ENCODE measurements around the gene SFXN5. TPM values are rescaled to one million over a fixed set of nuclear protein-coding genes. Genes with fewer than 3 reads are reported as not detected.

The SFXN5 gene
- total RNA-seq, 1 experiment from 2014 or later = 15.2 TPM

DNA sequence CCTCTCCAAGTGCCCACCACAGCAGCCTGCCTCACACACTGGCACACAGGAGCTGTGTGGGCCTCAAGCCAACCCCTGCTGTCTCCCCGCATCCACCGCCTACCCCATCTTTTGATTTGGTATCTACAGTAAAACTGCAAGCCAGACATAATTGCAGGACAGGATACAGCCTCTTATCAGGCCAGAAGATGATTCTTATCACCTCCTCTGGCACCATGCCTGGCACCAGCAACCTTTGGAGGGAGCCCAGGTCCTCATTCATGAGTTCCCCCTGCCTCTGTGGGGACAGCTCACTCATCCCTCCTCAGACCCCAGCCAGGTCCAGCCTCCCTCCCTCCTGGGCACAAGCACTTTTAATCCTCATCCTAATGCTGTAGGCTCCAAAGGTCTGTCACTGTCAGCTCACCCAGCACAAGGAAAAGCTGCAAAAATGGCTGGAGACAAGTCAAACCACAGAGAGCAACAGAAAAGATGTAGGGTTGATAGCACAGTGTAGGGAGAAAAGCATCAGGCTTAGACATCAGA lies 31.6 kb upstream of the SFXN5 start:
- H3K4me2 ChIP-seq = no peak overlapping the region
- intact Hi-C loops (cut with micrococcal nuclease; ENCODE audit: unreplicated experiment) = no loop called here
- no peak for TF ChIP-seq EZH2 (IDR thresholded peaks at IDR 0.05; ENCODE audit: low read depth)
- TF ChIP-seq, protein P1, sequence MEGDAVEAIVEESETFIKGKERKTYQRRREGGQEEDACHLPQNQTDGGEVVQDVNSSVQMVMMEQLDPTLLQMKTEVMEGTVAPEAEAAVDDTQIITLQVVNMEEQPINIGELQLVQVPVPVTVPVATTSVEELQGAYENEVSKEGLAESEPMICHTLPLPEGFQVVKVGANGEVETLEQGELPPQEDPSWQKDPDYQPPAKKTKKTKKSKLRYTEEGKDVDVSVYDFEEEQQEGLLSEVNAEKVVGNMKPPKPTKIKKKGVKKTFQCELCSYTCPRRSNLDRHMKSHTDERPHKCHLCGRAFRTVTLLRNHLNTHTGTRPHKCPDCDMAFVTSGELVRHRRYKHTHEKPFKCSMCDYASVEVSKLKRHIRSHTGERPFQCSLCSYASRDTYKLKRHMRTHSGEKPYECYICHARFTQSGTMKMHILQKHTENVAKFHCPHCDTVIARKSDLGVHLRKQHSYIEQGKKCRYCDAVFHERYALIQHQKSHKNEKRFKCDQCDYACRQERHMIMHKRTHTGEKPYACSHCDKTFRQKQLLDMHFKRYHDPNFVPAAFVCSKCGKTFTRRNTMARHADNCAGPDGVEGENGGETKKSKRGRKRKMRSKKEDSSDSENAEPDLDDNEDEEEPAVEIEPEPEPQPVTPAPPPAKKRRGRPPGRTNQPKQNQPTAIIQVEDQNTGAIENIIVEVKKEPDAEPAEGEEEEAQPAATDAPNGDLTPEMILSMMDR (conservative IDR thresholded peaks at IDR 0.05) = no peak
- no peak overlapping the region for H2AFZ ChIP-seq
- H3K9me3 ChIP-seq (ENCODE audit: insufficient read depth, low read depth) = no peaks in the 10 kb centered on the region
- no peaks in the 10 kb centered on the region; the same call in 1 of the 2 replicates for H3F3A ChIP-seq (ENCODE audit: insufficient read depth, low read depth)
- no peaks in the 10 kb centered on the region for H3K36me3 ChIP-seq (ENCODE audit: low read depth)
- H3K79me2 ChIP-seq (ENCODE audit: low read depth) = peaks cover 37% of the 10 kb centered on the region
- H3K4me3 ChIP-seq = no peak overlapping the region
- BruUV-seq (replicated peaks) = no TSS peak
- H3K27ac ChIP-seq = no peak overlapping the region
- H3K27me3 ChIP-seq (ENCODE audit: insufficient read depth, low read depth) = no peaks in the 10 kb centered on the region
- H4K20me1 ChIP-seq (ENCODE audit: insufficient read depth) = peaks cover 30% of the 10 kb centered on the region
- DNase-seq = no peak
- no peaks in the 10 kb centered on the region for H3K4me1 ChIP-seq (replicated peaks; ENCODE audit: insufficient read depth)
- no peaks in the 10 kb centered on the region for H3K9me2 ChIP-seq (ENCODE audit: insufficient read depth)
- ChIA-PET CTCF (no interaction called here), POLR2A (ENCODE audit: unreplicated experiment) (no interaction called here)

DNA sequence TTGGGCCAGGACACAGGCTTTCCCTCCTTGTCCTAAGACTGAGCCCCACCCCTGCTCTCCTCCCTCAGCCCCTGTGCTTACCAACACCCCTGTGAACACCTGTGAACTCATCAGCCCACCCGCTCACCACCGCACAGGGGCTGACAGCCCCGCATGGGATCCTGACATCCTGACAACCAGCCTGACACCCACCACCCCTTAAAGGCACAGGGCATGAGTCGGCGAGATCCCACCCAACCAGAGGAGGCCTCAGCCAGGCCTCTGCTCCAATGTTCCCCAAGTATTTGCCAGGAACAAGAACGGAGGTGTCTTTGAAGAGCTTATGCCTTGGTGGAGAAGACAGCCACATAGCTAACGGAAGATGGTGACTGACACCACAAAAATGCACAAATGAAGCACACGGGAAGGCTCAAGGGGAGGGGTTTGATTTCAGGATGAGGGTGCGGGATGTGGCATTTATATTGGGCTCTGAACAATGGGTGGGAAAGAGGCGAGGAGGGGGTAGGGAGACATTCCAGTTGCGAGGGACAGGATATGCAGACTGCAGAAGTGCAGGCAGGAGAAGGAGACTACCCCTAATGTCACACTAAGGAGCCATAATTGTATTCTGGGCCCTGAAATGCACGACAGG lies 30.2 kb upstream of the SFXN5 start:
- Histone ChIP-seq H2AFZ (no peak overlapping the region), H3K9me3 (ENCODE audit: insufficient read depth, low read depth) (no peaks in the 10 kb centered on the region), H3K4me3 (no peak overlapping the region), H3F3A (ENCODE audit: insufficient read depth, low read depth) (no peaks in the 10 kb centered on the region; the same call in 1 of the 2 replicates), H3K79me2 (ENCODE audit: low read depth) (peaks cover 26% of the 10 kb centered on the region), H3K4me1 (replicated peaks; ENCODE audit: insufficient read depth) (no peaks in the 10 kb centered on the region), H3K36me3 (ENCODE audit: low read depth) (no peaks in the 10 kb centered on the region), H3K9me2 (ENCODE audit: insufficient read depth) (no peaks in the 10 kb centered on the region), H3K4me2 (no peak overlapping the region), H3K27me3 (ENCODE audit: insufficient read depth, low read depth) (no peaks in the 10 kb centered on the region), H4K20me1 (ENCODE audit: insufficient read depth) (peaks cover 35% of the 10 kb centered on the region), H3K27ac (no peak overlapping the region)
- TF ChIP-seq, protein P1 (conservative IDR thresholded peaks at IDR 0.05) = no peak
- no peak for TF ChIP-seq EZH2 (IDR thresholded peaks at IDR 0.05; ENCODE audit: low read depth)
- POLR2A ChIA-PET (ENCODE audit: unreplicated experiment) = no interaction called here
- CTCF ChIA-PET = no interaction called here
- no TSS peak for BruUV-seq (replicated peaks)
- intact Hi-C loops (cut with micrococcal nuclease; ENCODE audit: unreplicated experiment) = no loop called here
- DNase-seq = no peak

DNA sequence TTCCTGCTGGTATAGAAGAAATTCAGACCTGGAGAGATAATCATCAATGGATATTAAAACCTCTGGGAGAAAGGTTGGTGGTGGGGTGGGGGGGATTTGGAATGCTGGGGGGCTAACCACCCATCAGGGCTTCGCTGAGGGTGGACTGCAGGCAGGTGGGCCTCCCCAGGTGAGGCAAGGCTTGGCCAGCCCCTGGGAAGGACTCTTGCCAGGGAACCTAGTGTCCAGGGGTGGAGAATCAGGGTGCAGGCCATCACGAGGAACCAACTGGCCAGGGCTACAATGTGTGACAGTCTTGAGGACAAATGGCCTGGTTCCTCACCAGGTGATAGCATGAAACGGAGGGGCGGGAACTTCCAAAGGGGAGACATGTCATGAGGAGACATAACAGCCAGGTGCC lies 29.4 kb upstream of the SFXN5 start:
- no peaks in the 10 kb centered on the region; the same call in 1 of the 2 replicates for H3F3A ChIP-seq (ENCODE audit: insufficient read depth, low read depth)
- no peaks in the 10 kb centered on the region for H3K9me3 ChIP-seq (ENCODE audit: insufficient read depth, low read depth)
- H3K4me2 ChIP-seq = no peak overlapping the region
- DNase-seq = no peak
- H3K9me2 ChIP-seq (ENCODE audit: insufficient read depth) = no peaks in the 10 kb centered on the region
- no peak overlapping the region for H2AFZ ChIP-seq
- H3K79me2 ChIP-seq (ENCODE audit: low read depth) = peaks cover 23% of the 10 kb centered on the region; the same call in 1 of the 2 replicates
- no peak overlapping the region for H3K4me3 ChIP-seq
- intact Hi-C loops (cut with micrococcal nuclease; ENCODE audit: unreplicated experiment) = no loop called here
- ChIA-PET CTCF (no interaction called here), POLR2A (ENCODE audit: unreplicated experiment) (no interaction called here)
- no peak overlapping the region for H3K27ac ChIP-seq
- TF ChIP-seq EZH2 (IDR thresholded peaks at IDR 0.05; ENCODE audit: low read depth) = no peak
- TF ChIP-seq, protein P1 (conservative IDR thresholded peaks at IDR 0.05) = no peak
- no peaks in the 10 kb centered on the region for H3K27me3 ChIP-seq (ENCODE audit: insufficient read depth, low read depth)
- no TSS peak for BruUV-seq (replicated peaks)
- no peaks in the 10 kb centered on the region for H3K4me1 ChIP-seq (replicated peaks; ENCODE audit: insufficient read depth)
- no peaks in the 10 kb centered on the region for H3K36me3 ChIP-seq (ENCODE audit: low read depth)
- peaks cover 37% of the 10 kb centered on the region for H4K20me1 ChIP-seq (ENCODE audit: insufficient read depth)

Data from PC-9 (cell line).